Prostate gland (tissue), 2 donors: ENCODE data around the gene F13B.

Experiments
- POLR2AphosphoS5 ChIP-seq: sonication (generic); formaldehyde crosslinking; IDR thresholded peaks from one replicate; pipeline ENCODE4 v1.6.1; 2017; ENCODE audit warnings: antibody characterized with exemption
- TF ChIP-seq, protein P1 (sequence below), 4 experiments: fragments of 200-600 bp in 2 of 4; fragments of 450-650 bp in 2 of 4; sonication (generic) in 2 of 4; IDR thresholded peaks; 1 replicate in 3 of 4; 2 replicates in 1 of 4; pipeline ENCODE4 v1.5.1; 2016 to 2019; ENCODE audit warnings: antibody characterized with exemption in 4 of 4, mild to moderate bottlenecking in 2 of 4, moderate library complexity in 2 of 4

DNA sequence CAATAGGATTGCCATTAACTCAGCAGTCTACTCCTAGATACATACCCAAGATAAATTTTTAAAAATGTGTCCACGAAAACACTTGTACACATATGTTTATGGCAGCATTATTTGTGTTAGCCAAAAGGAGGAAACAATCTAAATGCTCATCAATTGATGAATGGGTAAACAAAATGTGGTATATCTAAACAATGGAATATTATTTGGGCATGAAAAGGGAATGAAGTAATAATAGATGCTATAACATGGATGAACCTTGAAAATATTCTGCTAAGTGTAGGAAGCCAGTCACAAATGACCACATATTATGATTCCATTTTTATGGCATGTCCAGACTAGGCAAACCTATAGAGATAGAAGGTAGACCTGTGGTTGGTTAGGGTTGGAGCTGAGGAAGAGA lies 55.4 kb downstream of the F13B start:
- TF ChIP-seq, protein P1, sequence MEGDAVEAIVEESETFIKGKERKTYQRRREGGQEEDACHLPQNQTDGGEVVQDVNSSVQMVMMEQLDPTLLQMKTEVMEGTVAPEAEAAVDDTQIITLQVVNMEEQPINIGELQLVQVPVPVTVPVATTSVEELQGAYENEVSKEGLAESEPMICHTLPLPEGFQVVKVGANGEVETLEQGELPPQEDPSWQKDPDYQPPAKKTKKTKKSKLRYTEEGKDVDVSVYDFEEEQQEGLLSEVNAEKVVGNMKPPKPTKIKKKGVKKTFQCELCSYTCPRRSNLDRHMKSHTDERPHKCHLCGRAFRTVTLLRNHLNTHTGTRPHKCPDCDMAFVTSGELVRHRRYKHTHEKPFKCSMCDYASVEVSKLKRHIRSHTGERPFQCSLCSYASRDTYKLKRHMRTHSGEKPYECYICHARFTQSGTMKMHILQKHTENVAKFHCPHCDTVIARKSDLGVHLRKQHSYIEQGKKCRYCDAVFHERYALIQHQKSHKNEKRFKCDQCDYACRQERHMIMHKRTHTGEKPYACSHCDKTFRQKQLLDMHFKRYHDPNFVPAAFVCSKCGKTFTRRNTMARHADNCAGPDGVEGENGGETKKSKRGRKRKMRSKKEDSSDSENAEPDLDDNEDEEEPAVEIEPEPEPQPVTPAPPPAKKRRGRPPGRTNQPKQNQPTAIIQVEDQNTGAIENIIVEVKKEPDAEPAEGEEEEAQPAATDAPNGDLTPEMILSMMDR (IDR thresholded peaks at IDR 0.05): no peak
- no peak for TF ChIP-seq POLR2AphosphoS5
